ENCODE data around the gene RHOT2. TPM values are rescaled to one million over a fixed set of nuclear protein-coding genes. Genes with fewer than 3 reads are reported as not detected.

RHOT2 gene
- total RNA-seq, 4 donors from 2014 or later, result 29.1 to 99.7 (median 71.7) TPM

GRCh38 chr16:721765-722540 lies 54.0 kb downstream of the RHOT2 start:
- H3K27ac ChIP-seq, result peak overlapping the region; percentile 79 to 84
- H3K36me3 ChIP-seq, result no peaks in the 10 kb centered on the region
- TF ChIP-seq POLR2A (IDR thresholded peaks at IDR 0.05), result no peak
- no peak for TF ChIP-seq CTCF (IDR thresholded peaks at IDR 0.05)
- peak overlapping the region; percentile 64 to 79 for H3K4me3 ChIP-seq
- intact Hi-C loops (cut with DNase I; ENCODE audit: low total_unique reads), result no loop called here
- peaks cover 0 to 8% of the 10 kb centered on the region in 2 donors for H3K27me3 ChIP-seq
- no peaks in the 10 kb centered on the region for H3K9me3 ChIP-seq
- peaks cover 0 to 21% of the 10 kb centered on the region in 2 donors for H3K4me1 ChIP-seq
- DNase-seq, result no peak

- TF ChIP-seq POLR2A (IDR thresholded peaks at IDR 0.05) (no peak), CTCF (IDR thresholded peaks at IDR 0.05) (no peak)
- H3K36me3 ChIP-seq, result no peaks in the 10 kb centered on the region
- no peak overlapping the region for H3K27ac ChIP-seq
- H3K4me1 ChIP-seq, result peaks cover 0 to 32% of the 10 kb centered on the region in 2 donors
- H3K27me3 ChIP-seq, result peaks cover 0 to 19% of the 10 kb centered on the region in 2 donors
- no peak overlapping the region for H3K4me3 ChIP-seq
- no peaks in the 10 kb centered on the region for H3K9me3 ChIP-seq
- no peak for DNase-seq
- intact Hi-C loops (cut with DNase I; ENCODE audit: low total_unique reads), result no loop called here
Observed at GRCh38 chr16:722835-723633, 55.1 kb downstream of the RHOT2 start.

- Histone ChIP-seq H3K27me3 (peaks cover 0 to 26% of the 10 kb centered on the region in 2 donors), H3K9me3 (no peaks in the 10 kb centered on the region), H3K36me3 (no peaks in the 10 kb centered on the region), H3K27ac (no peak overlapping the region), H3K4me3 (no peak overlapping the region), H3K4me1 (peaks cover 0 to 33% of the 10 kb centered on the region in 2 donors)
- TF ChIP-seq POLR2A (IDR thresholded peaks at IDR 0.05) (no peak), CTCF (IDR thresholded peaks at IDR 0.05) (no peak)
- intact Hi-C loops (cut with DNase I; ENCODE audit: low total_unique reads), result no loop called here
- no peak for DNase-seq
Observed at GRCh38 chr16:723695-724094, 55.8 kb downstream of the RHOT2 start.

Other genes with a start within 250 kb of the RHOT2 start
- gene RAB11FIP3, start 242.5 kb upstream of the RHOT2 start, total RNA-seq, result 10 to 100 TPM; 10.5 to 75.0 (median 49.4) TPM
- 10 to 100 TPM in 3 of 4 donors, 1 to 10 TPM in 1; 7.9 to 37.3 (median 19.3) TPM for gene CAPN15, start 140.4 kb upstream of the RHOT2 start, total RNA-seq
- gene PRR35, start 107.7 kb upstream of the RHOT2 start, total RNA-seq, result not detected
- 1 to 10 TPM; 1.2 to 7.5 (median 1.5) TPM for gene NHLRC4, start 101.1 kb upstream of the RHOT2 start, total RNA-seq
- gene PIGQ, start 98.2 kb upstream of the RHOT2 start, total RNA-seq, result 10 to 100 TPM in 3 of 4 donors, 1 to 10 TPM in 1; 10.0 to 56.9 (median 30.7) TPM
- gene RAB40C, start 78.1 kb upstream of the RHOT2 start, total RNA-seq, result 10 to 100 TPM in 2 of 4 donors, 1 to 10 TPM in 1, under 1 TPM in 1; 0.59 to 25.4 (median 14.3) TPM
- 1 to 10 TPM in 1 of 4 donors, under 1 TPM in 2, not detected in 1; 0.26 to 1.4 (median 0.76) TPM for gene WFIKKN1, start 37.1 kb upstream of the RHOT2 start, total RNA-seq
- gene METTL26, start 31.8 kb upstream of the RHOT2 start, total RNA-seq, result 100 to 1,000 TPM in 2 of 4 donors, 10 to 100 TPM in 2; 29.5 to 171 (median 97.1) TPM
- gene MCRIP2, start 26.3 kb upstream of the RHOT2 start, total RNA-seq, result 10 to 100 TPM in 2 of 4 donors, 1 to 10 TPM in 2; 2.6 to 62.0 (median 17.0) TPM
- gene WDR90, start 18.8 kb upstream of the RHOT2 start, total RNA-seq, result 10 to 100 TPM; 18.2 to 79.3 (median 46.9) TPM
- gene RHBDL1, start 7.5 kb downstream of the RHOT2 start, total RNA-seq, result 1 to 10 TPM in 2 of 4 donors, not detected in 2; 1.5 to 2.0 TPM
- gene STUB1, start 12.3 kb downstream of the RHOT2 start, total RNA-seq, result 100 to 1,000 TPM in 2 of 4 donors, 10 to 100 TPM in 2; 62.7 to 212 (median 93.3) TPM
- 100 to 1,000 TPM in 1 of 4 donors, 10 to 100 TPM in 3; 45.6 to 111 (median 57.4) TPM for gene JMJD8, start 16.2 kb downstream of the RHOT2 start, total RNA-seq
- 10 to 100 TPM in 1 of 4 donors, 1 to 10 TPM in 3; 2.3 to 12.0 (median 4.2) TPM for gene WDR24, start 22.3 kb downstream of the RHOT2 start, total RNA-seq
- gene FBXL16, start 37.7 kb downstream of the RHOT2 start, total RNA-seq, result under 1 TPM in 2 of 4 donors, not detected in 2; 0.21 to 0.37 TPM
- gene METRN, start 47.0 kb downstream of the RHOT2 start, total RNA-seq, result 10 to 100 TPM; 19.1 to 76.5 (median 26.7) TPM
- gene ANTKMT, start 53.0 kb downstream of the RHOT2 start, total RNA-seq, result 10 to 100 TPM in 3 of 4 donors, 1 to 10 TPM in 1; 6.2 to 21.1 (median 19.1) TPM
- gene CCDC78, start 58.3 kb downstream of the RHOT2 start, total RNA-seq, result 1 to 10 TPM in 3 of 4 donors, not detected in 1; 1.3 to 5.3 (median 2.3) TPM
- gene HAGHL, start 59.0 kb downstream of the RHOT2 start, total RNA-seq, result 1 to 10 TPM in 2 of 4 donors, not detected in 2; 1.0 to 3.4 TPM
- 10 to 100 TPM; 14.1 to 43.3 (median 25.0) TPM for gene CIAO3, start 72.9 kb downstream of the RHOT2 start, total RNA-seq
- 10 to 100 TPM in 3 of 4 donors, 1 to 10 TPM in 1; 4.6 to 30.8 (median 15.7) TPM for gene MSLN, start 92.6 kb downstream of the RHOT2 start, total RNA-seq
- 10 to 100 TPM in 3 of 4 donors, 1 to 10 TPM in 1; 5.9 to 80.0 (median 16.7) TPM for gene RPUSD1, start 120.2 kb downstream of the RHOT2 start, total RNA-seq
- 100 to 1,000 TPM in 1 of 4 donors, 10 to 100 TPM in 2, under 1 TPM in 1; under 0.01 to 895 (median 31.1) TPM for gene CHTF18, start 120.5 kb downstream of the RHOT2 start, total RNA-seq
- gene GNG13, start 132.6 kb downstream of the RHOT2 start, total RNA-seq, result not detected

Data from uterus (tissue), 4 donors.